ENCODE data around the gene GKN1.
A peak's percentile ranks its signal among the peaks of the same experiment; 100 is the strongest.

GKN1 gene

GRCh38 chr2:68942827-68943226 is 31.6 kb upstream of the GKN1 start (continued):
- no peak for TF ChIP-seq ZNF146 (tag by site-specific recombination; IDR thresholded peaks at IDR 0.05)

- POLR2A ChIA-PET, result interaction anchor here (0.7 to 0.8 kb wide), 3 partner anchors 9 to 97 kb away, joined by 3 read pairs; partner anchors contain the start of gene ANTXR1
- H3K36me3 ChIP-seq (ENCODE audit: control insufficient read depth in 2 of 2, insufficient read depth in 1 of 2, low read length in 2 of 2), result no peaks in the 10 kb centered on the region
Measured at GRCh38 chr2:68943581-68944568, 30.6 kb upstream of the GKN1 start.

DNA sequence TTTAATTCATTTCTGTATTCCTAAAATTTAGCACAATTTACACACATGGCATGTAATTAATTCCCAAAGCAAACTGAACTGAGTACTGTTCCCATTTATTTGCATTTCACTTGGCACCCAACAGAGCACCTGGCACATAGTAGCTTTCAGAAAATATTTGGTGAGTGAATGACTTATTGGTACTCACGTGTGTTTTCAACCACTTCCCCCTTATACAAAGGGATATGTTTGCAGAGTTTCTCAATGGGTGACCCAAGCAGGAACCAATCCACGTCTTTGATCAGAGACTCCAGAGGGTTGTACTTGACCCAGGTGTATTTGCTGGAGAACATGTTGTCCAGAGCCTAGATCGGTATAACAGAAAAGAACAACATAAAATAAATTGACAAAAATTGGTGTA is 28.3 kb upstream of the GKN1 start:
- H3K9me3 ChIP-seq (ENCODE audit: control insufficient read depth, insufficient read depth, low read depth, low read length), result no peaks in the 10 kb centered on the region
- no peak overlapping the region for H3K4me3 ChIP-seq (ENCODE audit: low read depth, low read length)
- no peaks in the 10 kb centered on the region for H3K4me1 ChIP-seq (ENCODE audit: control insufficient read depth, insufficient read depth, low read length)
- no peak overlapping the region for H3K27ac ChIP-seq (ENCODE audit: extremely low read depth, low read depth, low read length)
- ChIA-PET CTCF (interaction anchor here (0.6 kb wide), 1 partner anchor 193 kb away, joined by 5 read pairs; no protein-coding TSS in a partner anchor), POLR2A (no interaction called here)
- TF ChIP-seq FEZF1 (tag by site-specific recombination; IDR thresholded peaks at IDR 0.05) (no peak), ZNF114 (tag by site-specific recombination; IDR thresholded peaks at IDR 0.05) (no peak), ZNF354C (tag by site-specific recombination; IDR thresholded peaks at IDR 0.05; ENCODE audit: borderline replicate concordance, low read depth) (no peak), ZNF157 (tag by site-specific recombination; IDR thresholded peaks at IDR 0.05) (no peak)
- TF ChIP-seq, protein P1, sequence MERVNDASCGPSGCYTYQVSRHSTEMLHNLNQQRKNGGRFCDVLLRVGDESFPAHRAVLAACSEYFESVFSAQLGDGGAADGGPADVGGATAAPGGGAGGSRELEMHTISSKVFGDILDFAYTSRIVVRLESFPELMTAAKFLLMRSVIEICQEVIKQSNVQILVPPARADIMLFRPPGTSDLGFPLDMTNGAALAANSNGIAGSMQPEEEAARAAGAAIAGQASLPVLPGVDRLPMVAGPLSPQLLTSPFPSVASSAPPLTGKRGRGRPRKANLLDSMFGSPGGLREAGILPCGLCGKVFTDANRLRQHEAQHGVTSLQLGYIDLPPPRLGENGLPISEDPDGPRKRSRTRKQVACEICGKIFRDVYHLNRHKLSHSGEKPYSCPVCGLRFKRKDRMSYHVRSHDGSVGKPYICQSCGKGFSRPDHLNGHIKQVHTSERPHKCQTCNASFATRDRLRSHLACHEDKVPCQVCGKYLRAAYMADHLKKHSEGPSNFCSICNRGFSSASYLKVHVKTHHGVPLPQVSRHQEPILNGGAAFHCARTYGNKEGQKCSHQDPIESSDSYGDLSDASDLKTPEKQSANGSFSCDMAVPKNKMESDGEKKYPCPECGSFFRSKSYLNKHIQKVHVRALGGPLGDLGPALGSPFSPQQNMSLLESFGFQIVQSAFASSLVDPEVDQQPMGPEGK (tag by site-specific recombination; IDR thresholded peaks at IDR 0.05), result no peak
- no peaks in the 10 kb centered on the region for H3K36me3 ChIP-seq (ENCODE audit: control insufficient read depth in 2 of 2, insufficient read depth in 1 of 2, low read length in 2 of 2)

More at GRCh38 chr2:68943581-68944568, 30.6 kb upstream of the GKN1 start:
- TF ChIP-seq GLIS1 (tag by site-specific recombination; IDR thresholded peaks at IDR 0.05) (peak; percentile 50), CTCF (tag by site-specific recombination; IDR thresholded peaks at IDR 0.05) (peak; percentile 62), ZNF155 (tag by site-specific recombination; IDR thresholded peaks at IDR 0.05) (no peak), ZIC2 (tag by site-specific recombination; IDR thresholded peaks at IDR 0.05) (peak; percentile 77), ZNF654 (tag by site-specific recombination; IDR thresholded peaks at IDR 0.05; ENCODE audit: low read depth) (peak; percentile 87), KLF17 (tag by site-specific recombination; IDR thresholded peaks at IDR 0.05) (no peak)
- CTCF ChIA-PET, result interaction anchor here (0.6 to 3.3 kb wide), 35 partner anchors 9 to 1701 kb away, joined by 3 to 29 read pairs (median 4); partner anchors contain the start of genes ANTXR1 and GKN2
- Histone ChIP-seq H3K4me1 (ENCODE audit: control insufficient read depth, insufficient read depth, low read length) (no peaks in the 10 kb centered on the region), H3K27ac (ENCODE audit: extremely low read depth, low read depth, low read length) (no peak overlapping the region), H3K9me3 (ENCODE audit: control insufficient read depth, insufficient read depth, low read depth, low read length) (no peaks in the 10 kb centered on the region), H3K4me3 (ENCODE audit: low read depth, low read length) (no peak overlapping the region)

DNA sequence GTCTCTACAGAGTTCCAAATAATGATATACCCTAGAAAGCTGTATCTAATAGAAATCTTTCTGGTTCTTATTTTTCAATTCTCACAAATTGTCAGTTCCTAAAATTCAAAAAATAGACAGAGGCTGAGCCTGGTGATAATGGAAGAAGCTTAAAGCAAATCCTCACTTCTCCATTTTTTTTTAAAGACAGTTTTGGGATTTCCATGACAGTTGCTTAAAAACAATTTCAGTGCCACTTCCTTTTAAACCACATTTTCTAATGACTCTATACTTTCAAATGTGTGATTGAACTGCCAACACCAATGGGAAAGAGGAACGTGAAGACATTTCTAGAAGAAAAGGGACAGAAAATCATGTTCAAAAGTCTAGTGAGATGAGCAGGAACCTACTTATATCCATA is 25.7 kb upstream of the GKN1 start:
- POLR2A ChIA-PET, result interaction anchor here (0.7 kb wide), 1 partner anchor 342 kb away, joined by 3 read pairs; no protein-coding TSS in a partner anchor
- no peaks in the 10 kb centered on the region for H3K36me3 ChIP-seq (ENCODE audit: control insufficient read depth in 2 of 2, insufficient read depth in 1 of 2, low read length in 2 of 2)
- TF ChIP-seq ZNF221 (tag by site-specific recombination; IDR thresholded peaks at IDR 0.05; ENCODE audit: borderline replicate concordance) (no peak), ZNF239 (tag by site-specific recombination; IDR thresholded peaks at IDR 0.05) (no peak), ZNF433 (tag by site-specific recombination; IDR thresholded peaks at IDR 0.05; ENCODE audit: low read depth) (no peak), ZNF132 (tag by site-specific recombination; IDR thresholded peaks at IDR 0.05; ENCODE audit: borderline replicate concordance) (no peak), ELK4 (IDR thresholded peaks at IDR 0.05; ENCODE audit: borderline replicate concordance, low read depth, low read length) (no peak), ZNF488 (tag by site-specific recombination; IDR thresholded peaks at IDR 0.05) (no peak), ZNF670 (tag by site-specific recombination; IDR thresholded peaks at IDR 0.05; ENCODE audit: low read depth) (no peak)
- TF ChIP-seq, protein P2, sequence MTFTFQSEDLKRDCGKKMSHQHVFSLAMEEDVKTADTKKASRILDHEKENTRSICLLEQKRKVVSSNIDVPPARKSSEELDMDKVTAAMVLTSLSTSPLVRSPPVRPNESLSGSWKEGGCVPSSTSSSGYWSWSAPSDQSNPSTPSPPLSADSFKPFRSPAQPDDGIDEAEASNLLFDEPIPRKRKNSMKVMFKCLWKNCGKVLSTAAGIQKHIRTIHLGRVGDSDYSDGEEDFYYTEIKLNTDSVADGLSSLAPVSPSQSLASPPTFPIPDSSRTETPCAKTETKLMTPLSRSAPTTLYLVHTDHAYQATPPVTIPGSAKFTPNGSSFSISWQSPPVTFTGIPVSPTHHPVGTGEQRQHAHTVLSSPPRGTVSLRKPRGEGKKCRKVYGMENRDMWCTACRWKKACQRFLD (tag by site-specific recombination; IDR thresholded peaks at IDR 0.05), result no peak

More for the DNA sequence above, 25.7 kb upstream of the GKN1 start:
- no peak overlapping the region for H3K4me3 ChIP-seq (ENCODE audit: low read depth, low read length)
- no peaks in the 10 kb centered on the region for H3K9me3 ChIP-seq (ENCODE audit: control insufficient read depth, insufficient read depth, low read depth, low read length)
- no peak overlapping the region for H3K27ac ChIP-seq (ENCODE audit: extremely low read depth, low read depth, low read length)
- CTCF ChIA-PET, result interaction anchor here (0.6 to 0.7 kb wide), 5 partner anchors 12 to 240 kb away, joined by 3 to 5 read pairs (median 4); partner anchors contain the start of gene ANTXR1
- no peaks in the 10 kb centered on the region for H3K4me1 ChIP-seq (ENCODE audit: control insufficient read depth, insufficient read depth, low read length)

All from HEK293 (cell line).